CD4-positive, alpha-beta T cell treated with Interleukin-6 for 4 hours (primary cell): ENCODE results near the gene OR2AE1.
"Not testable (repeated sequence)": the region's sequence is repeated elsewhere in the genome, so short reads cannot be mapped to it uniquely, and the experiment has no call there.

Experiments
- DNase-seq: peaks from one replicate; pipeline ENCODE4 v3.0.0-alpha.2; 2020; ENCODE audit warnings: mixed read lengths

The OR2AE1 gene

GRCh38 chr7:99876933-99877332 lies at the start of gene OR2AE1:
Gene OR2AE1, minus strand, starts transcription at chr7:99877033. Its CDS starts 0 bp downstream, at chr7:99877033.
- DNase-seq: no peak

GRCh38 chr7:99926321-99926720 lies 49.5 kb upstream of the OR2AE1 start:
- DNase-seq: no peak

GRCh38 chr7:99923200-99923599 lies 46.4 kb upstream of the OR2AE1 start:
- no peak for DNase-seq

- DNase-seq: no peak
Observed at GRCh38 chr7:99920149-99920548, 43.3 kb upstream of the OR2AE1 start.

GRCh38 chr7:99919814-99920112 lies 42.9 kb upstream of the OR2AE1 start:
- DNase-seq: no peak

- DNase-seq: peak; percentile 92
Observed at GRCh38 chr7:99918959-99919813, 42.4 kb upstream of the OR2AE1 start, which contains the start of gene TRIM4. Gene TRIM4, minus strand, starts transcription at chr7:99919530. Its CDS starts 129 bp downstream, at chr7:99919401.

- no peak for DNase-seq
Observed at GRCh38 chr7:99910976-99911375, 34.1 kb upstream of the OR2AE1 start.

GRCh38 chr7:99901581-99901980 lies 24.7 kb upstream of the OR2AE1 start:
- no peak for DNase-seq

GRCh38 chr7:99899830-99900519 lies 23.1 kb upstream of the OR2AE1 start:
- no peak for DNase-seq

- no peak for DNase-seq
Observed at GRCh38 chr7:99898836-99899235, 22.0 kb upstream of the OR2AE1 start.

- DNase-seq: no peak
Observed at GRCh38 chr7:99898023-99898357, 21.2 kb upstream of the OR2AE1 start.

GRCh38 chr7:99897322-99898022 lies 20.6 kb upstream of the OR2AE1 start:
- peak; percentile 3 for DNase-seq

- no peak for DNase-seq
Observed at GRCh38 chr7:99894738-99895137, 17.9 kb upstream of the OR2AE1 start.

- no peak for DNase-seq
Observed at GRCh38 chr7:99893280-99893679, 16.4 kb upstream of the OR2AE1 start.

- not testable (repeated sequence) for DNase-seq
Observed at GRCh38 chr7:99890348-99890747, 13.5 kb upstream of the OR2AE1 start.

- DNase-seq: not testable (repeated sequence)
Observed at GRCh38 chr7:99888366-99888765, 11.5 kb upstream of the OR2AE1 start.

GRCh38 chr7:99881370-99881769 lies 4.5 kb upstream of the OR2AE1 start:
- DNase-seq: no peak

- no peak for DNase-seq
Observed at GRCh38 chr7:99876491-99876890, 342 bp downstream of the OR2AE1 start.

GRCh38 chr7:99868246-99868645 lies 8.6 kb downstream of the OR2AE1 start:
- no peak for DNase-seq

GRCh38 chr7:99867477-99867876 lies 9.4 kb downstream of the OR2AE1 start:
- not testable (repeated sequence) for DNase-seq

- no peak for DNase-seq
Observed at GRCh38 chr7:99863847-99864440, 12.9 kb downstream of the OR2AE1 start.

- no peak for DNase-seq
Observed at GRCh38 chr7:99860281-99861127, 16.3 kb downstream of the OR2AE1 start.
